ENCODE measurements around the gene DERL2. TPM values are rescaled to one million over a fixed set of nuclear protein-coding genes. Genes with fewer than 3 reads are reported as not detected.

The DERL2 gene
- total and polyA plus RNA-seq, 2 of the 4 experiments (the other 2 are of a cell fraction), result 27.4 to 44.2 TPM

- TF ChIP-seq, protein P1, sequence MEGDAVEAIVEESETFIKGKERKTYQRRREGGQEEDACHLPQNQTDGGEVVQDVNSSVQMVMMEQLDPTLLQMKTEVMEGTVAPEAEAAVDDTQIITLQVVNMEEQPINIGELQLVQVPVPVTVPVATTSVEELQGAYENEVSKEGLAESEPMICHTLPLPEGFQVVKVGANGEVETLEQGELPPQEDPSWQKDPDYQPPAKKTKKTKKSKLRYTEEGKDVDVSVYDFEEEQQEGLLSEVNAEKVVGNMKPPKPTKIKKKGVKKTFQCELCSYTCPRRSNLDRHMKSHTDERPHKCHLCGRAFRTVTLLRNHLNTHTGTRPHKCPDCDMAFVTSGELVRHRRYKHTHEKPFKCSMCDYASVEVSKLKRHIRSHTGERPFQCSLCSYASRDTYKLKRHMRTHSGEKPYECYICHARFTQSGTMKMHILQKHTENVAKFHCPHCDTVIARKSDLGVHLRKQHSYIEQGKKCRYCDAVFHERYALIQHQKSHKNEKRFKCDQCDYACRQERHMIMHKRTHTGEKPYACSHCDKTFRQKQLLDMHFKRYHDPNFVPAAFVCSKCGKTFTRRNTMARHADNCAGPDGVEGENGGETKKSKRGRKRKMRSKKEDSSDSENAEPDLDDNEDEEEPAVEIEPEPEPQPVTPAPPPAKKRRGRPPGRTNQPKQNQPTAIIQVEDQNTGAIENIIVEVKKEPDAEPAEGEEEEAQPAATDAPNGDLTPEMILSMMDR (conservative IDR thresholded peaks at IDR 0.05; ENCODE audit: low read depth, low read length), result no peak
- TF ChIP-seq, protein P2, sequence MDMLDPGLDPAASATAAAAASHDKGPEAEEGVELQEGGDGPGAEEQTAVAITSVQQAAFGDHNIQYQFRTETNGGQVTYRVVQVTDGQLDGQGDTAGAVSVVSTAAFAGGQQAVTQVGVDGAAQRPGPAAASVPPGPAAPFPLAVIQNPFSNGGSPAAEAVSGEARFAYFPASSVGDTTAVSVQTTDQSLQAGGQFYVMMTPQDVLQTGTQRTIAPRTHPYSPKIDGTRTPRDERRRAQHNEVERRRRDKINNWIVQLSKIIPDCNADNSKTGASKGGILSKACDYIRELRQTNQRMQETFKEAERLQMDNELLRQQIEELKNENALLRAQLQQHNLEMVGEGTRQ (IDR thresholded peaks at IDR 0.05; ENCODE audit: low read depth, low read length), result no peak
- TF ChIP-seq NFE2L2 (IDR thresholded peaks at IDR 0.05; ENCODE audit: low read depth, low read length), result no peak
- no peak for TF ChIP-seq RAD21 (IDR thresholded peaks at IDR 0.05; ENCODE audit: low read length)
These were observed 41.7 kb upstream of the DERL2 start (continued) for GRCh38 chr17:5527601-5528250.

Measured in IMR-90 (cell line).